Esophagus muscularis mucosa (tissue), 4 donors: ENCODE measurements around the gene TAPT1. TPM values are rescaled to one million over a fixed set of nuclear protein-coding genes. Genes with fewer than 3 reads are reported as not detected.

Experiments
- DNase-seq: peaks from one replicate; pipeline ENCODE4 v3.0.0-alpha.2; 2017; ENCODE audit errors: extremely low spot score
- H3K27ac ChIP-seq, 4 donors: fragments of 200-600 bp; sonication (generic); replicated peaks in 1 of 4; 1 replicate in 3 of 4; 2 replicates in 1 of 4; pipeline ENCODE4 v1.5.1; 2016 to 2019; ENCODE audit warnings: mild to moderate bottlenecking in 1 of 4
- H3K27me3 ChIP-seq, 4 donors: fragments of 200-600 bp; sonication (generic); one replicate each; pipeline versions ENCODE4 v1.5.1 to v1.6.0; 2016 to 2019
- H3K36me3 ChIP-seq, 4 donors: fragments of 200-600 bp; sonication (generic); one replicate each; pipeline ENCODE4 v1.5.1; 2016 to 2019
- H3K4me1 ChIP-seq, 4 donors: fragments of 200-600 bp; sonication (generic); one replicate each; pipeline ENCODE4 v1.5.1; 2016 to 2019
- H3K4me3 ChIP-seq, 4 donors: fragments of 200-600 bp; sonication (generic); 1 replicate in 2 of 4; 2 replicates in 2 of 4; pipeline ENCODE4 v1.5.1; 2016 to 2019; ENCODE audit warnings: mild to moderate bottlenecking in 4 of 4, moderate library complexity in 1 of 4
- H3K9me3 ChIP-seq, 4 donors: fragments of 200-600 bp; sonication (generic); 1 replicate in 3 of 4; 2 replicates in 1 of 4; pipeline ENCODE4 v1.5.1; 2016 to 2019
- EP300 ChIP-seq: sonication (generic); formaldehyde crosslinking; IDR thresholded peaks from one replicate; pipeline ENCODE4 v1.6.1; 2017; ENCODE audit warnings: antibody characterized with exemption
- POLR2A ChIP-seq: fragments of 450-650 bp; IDR thresholded peaks from one replicate; pipeline ENCODE4 v1.6.1; 2017; ENCODE audit warnings: antibody characterized with exemption, moderate library complexity, mild to moderate bottlenecking, low read depth
- POLR2AphosphoS5 ChIP-seq, 2 donors: sonication (generic); formaldehyde crosslinking; IDR thresholded peaks; one replicate each; pipeline ENCODE4 v1.6.1; 2017; ENCODE audit warnings: antibody characterized with exemption in 2 of 2
- WGBS: methylation state at CpG from one replicate; pipeline ENCODE4 v1.1.5; 2018; 5-methylcytosine and 5-hydroxymethylcytosine counted together
- intact Hi-C: fragments of 100-400 bp; cut with DNase I; formaldehyde crosslinking; loops from one replicate; pipeline ENCODE4 v1.15.1; 2023
- total RNA-seq, 4 donors: library from RNA; depleted of rRNA; stranded (reverse); fragments of >200 nt; gene quantifications; one replicate each; pipeline versions ENCODE4 v1.1.0 to v1.2.1, GENCODE V29; 2016
- TF ChIP-seq, protein P1 (sequence below), 3 experiments: fragments of 200-600 bp in 2 of 3; fragments of 450-650 bp in 1 of 3; sonication (generic) in 2 of 3; IDR thresholded peaks; one replicate each; pipeline ENCODE4 v1.5.1; 2017 to 2019; ENCODE audit warnings: antibody characterized with exemption in 3 of 3, mild to moderate bottlenecking in 2 of 3, moderate library complexity in 1 of 3

TAPT1 gene
- total RNA-seq, 4 donors from 2014 or later: 18.1 to 27.4 (median 21.6) TPM

DNA sequence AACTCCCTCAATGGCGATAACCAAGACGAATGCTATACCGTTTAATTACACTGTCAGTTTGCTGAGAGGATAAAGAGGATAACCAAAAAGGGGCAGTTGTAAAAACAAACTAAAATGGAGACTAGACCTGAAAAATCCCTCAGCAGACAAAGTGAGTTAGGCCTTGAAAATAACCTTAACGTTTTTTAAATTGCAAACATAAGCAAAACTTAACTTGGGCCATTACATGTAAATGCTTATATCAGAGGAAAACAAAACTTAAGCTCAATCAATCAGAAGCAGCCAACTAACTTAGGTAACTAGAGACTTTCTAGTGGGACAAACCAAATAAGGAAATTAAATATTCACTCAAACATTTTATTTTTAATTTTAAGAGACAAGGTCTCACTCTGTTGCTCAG, 17.0 kb upstream of the TAPT1 start:
- Histone ChIP-seq H3K4me3 (no peak overlapping the region), H3K36me3 (peaks cover 0 to 12% (median 0%) of the 10 kb centered on the region in 4 donors), H3K4me1 (no peaks in the 10 kb centered on the region), H3K9me3 (no peaks in the 10 kb centered on the region), H3K27me3 (no peaks in the 10 kb centered on the region), H3K27ac (no peak overlapping the region)
- no peak for TF ChIP-seq POLR2AphosphoS5 (IDR thresholded peaks at IDR 0.05)
- WGBS: 84% methylated on average over 4 of the region's 4 CpGs
- intact Hi-C loops: no loop called here
- no peak for DNase-seq

DNA sequence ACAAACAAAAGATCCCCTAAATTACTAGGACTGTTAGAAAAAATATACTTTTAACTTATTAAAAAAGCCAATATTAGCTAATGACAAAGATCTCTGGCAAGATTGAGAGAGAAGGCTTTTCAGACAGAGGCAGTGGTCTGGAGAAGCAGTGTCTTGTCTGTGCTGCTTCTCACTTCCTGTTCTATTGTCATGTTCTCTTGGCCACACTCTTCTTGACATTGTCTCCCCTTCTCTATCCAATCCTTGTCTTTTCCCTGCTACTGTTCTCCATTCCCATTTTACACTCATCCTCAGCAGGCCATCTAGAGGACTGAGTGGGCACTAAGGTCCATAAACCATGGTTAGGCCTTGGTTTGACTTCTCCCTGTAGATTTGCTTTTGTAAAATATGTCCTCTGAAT, 14.0 kb upstream of the TAPT1 start:
- H3K4me1 ChIP-seq: no peaks in the 10 kb centered on the region
- peaks cover 0 to 8% (median 0%) of the 10 kb centered on the region in 4 donors for H3K36me3 ChIP-seq
- intact Hi-C loops: no loop called here
- no peak for DNase-seq
- no peaks in the 10 kb centered on the region for H3K9me3 ChIP-seq
- H3K4me3 ChIP-seq: no peak overlapping the region
- no peaks in the 10 kb centered on the region for H3K27me3 ChIP-seq
- H3K27ac ChIP-seq: no peak overlapping the region
- TF ChIP-seq EP300: no peak
- no peak for TF ChIP-seq POLR2A
- no peak for TF ChIP-seq POLR2AphosphoS5 (IDR thresholded peaks at IDR 0.05)
- TF ChIP-seq, protein P1, sequence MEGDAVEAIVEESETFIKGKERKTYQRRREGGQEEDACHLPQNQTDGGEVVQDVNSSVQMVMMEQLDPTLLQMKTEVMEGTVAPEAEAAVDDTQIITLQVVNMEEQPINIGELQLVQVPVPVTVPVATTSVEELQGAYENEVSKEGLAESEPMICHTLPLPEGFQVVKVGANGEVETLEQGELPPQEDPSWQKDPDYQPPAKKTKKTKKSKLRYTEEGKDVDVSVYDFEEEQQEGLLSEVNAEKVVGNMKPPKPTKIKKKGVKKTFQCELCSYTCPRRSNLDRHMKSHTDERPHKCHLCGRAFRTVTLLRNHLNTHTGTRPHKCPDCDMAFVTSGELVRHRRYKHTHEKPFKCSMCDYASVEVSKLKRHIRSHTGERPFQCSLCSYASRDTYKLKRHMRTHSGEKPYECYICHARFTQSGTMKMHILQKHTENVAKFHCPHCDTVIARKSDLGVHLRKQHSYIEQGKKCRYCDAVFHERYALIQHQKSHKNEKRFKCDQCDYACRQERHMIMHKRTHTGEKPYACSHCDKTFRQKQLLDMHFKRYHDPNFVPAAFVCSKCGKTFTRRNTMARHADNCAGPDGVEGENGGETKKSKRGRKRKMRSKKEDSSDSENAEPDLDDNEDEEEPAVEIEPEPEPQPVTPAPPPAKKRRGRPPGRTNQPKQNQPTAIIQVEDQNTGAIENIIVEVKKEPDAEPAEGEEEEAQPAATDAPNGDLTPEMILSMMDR (IDR thresholded peaks at IDR 0.05): no peak

DNA sequence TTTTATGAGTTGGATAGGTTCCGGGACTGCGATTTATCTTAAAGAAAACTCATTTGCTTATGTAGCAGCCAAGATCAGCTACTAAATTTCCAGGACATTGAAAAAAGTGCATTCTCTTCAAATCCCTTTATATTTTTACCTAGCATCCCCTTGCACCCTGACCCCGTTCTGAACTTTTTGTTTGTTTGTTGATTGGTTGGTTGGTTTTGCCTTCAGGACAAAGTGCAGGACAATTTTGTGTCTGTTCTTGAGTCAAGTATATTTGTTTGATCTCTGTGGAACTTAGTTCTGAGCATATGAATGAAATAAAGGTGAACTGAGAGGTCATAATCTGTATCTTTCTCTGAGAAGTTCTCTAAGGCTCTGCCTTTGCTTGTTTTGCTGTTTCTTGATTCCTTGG, 12.8 kb upstream of the TAPT1 start:
- intact Hi-C loops: no loop called here

DNA sequence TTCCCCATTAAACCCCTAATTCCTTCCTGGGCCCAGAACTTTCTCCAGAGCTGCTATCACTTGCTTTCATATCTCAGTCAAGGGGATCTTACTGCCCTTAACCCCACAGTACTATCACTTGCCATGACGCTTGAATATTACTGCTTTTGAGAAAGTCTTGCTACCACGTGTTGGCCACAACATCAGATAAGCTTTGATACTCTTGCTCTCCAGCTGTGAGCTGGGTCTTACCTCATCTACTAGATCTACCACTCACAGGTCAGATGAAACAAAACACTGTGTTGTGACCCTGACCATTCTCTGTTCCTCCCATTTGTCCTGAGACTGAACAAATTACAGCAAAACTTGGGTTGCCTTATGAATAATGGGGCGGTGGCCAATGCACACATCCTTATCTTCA, 12.1 kb upstream of the TAPT1 start:
- intact Hi-C loops: no loop called here
- no peak overlapping the region for H3K4me3 ChIP-seq
- peaks cover 0 to 5% (median 0%) of the 10 kb centered on the region in 4 donors for H3K36me3 ChIP-seq
- no peak for DNase-seq
- no peak overlapping the region for H3K27ac ChIP-seq
- no peaks in the 10 kb centered on the region for H3K27me3 ChIP-seq
- no peaks in the 10 kb centered on the region for H3K4me1 ChIP-seq
- TF ChIP-seq POLR2AphosphoS5 (IDR thresholded peaks at IDR 0.05) (no peak), POLR2A (no peak), EP300 (no peak)
- TF ChIP-seq, protein P1 (IDR thresholded peaks at IDR 0.05): no peak
- no peaks in the 10 kb centered on the region for H3K9me3 ChIP-seq
- 81% methylated on average over 3 of the region's 3 CpGs for WGBS

More for the DNA sequence above, 12.8 kb upstream of the TAPT1 start:
- Histone ChIP-seq H3K27ac (no peak overlapping the region), H3K27me3 (no peaks in the 10 kb centered on the region), H3K9me3 (no peaks in the 10 kb centered on the region), H3K4me1 (no peaks in the 10 kb centered on the region), H3K4me3 (no peak overlapping the region), H3K36me3 (peaks cover 0 to 8% (median 0%) of the 10 kb centered on the region in 4 donors)
- 99% methylated on average over 3 of the region's 3 CpGs for WGBS
- no peak for DNase-seq
- TF ChIP-seq POLR2AphosphoS5 (IDR thresholded peaks at IDR 0.05): no peak
- TF ChIP-seq, protein P1 (IDR thresholded peaks at IDR 0.05): no peak
- no peak for TF ChIP-seq POLR2A

DNA sequence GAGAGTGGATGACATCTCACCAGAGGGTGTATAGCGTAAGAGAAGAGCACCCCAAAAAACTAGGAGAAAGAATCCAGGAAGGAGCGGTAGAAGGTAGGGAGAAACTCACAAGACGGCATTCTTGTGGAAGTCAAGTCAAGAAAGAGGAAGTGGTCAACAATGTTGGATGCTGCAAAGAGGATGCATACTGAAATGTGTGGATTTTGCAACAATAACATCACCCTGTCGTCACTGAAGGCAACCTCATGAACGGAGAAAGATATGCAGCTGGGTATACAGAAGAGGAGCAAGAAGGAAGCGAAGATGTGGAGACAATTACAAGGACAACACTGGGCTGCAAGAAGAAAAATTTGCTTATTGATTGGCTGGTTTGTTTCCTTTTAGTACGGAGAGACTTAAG, 11.4 kb upstream of the TAPT1 start:
- no peak overlapping the region for H3K27ac ChIP-seq
- no peak overlapping the region for H3K4me3 ChIP-seq
- TF ChIP-seq POLR2A (no peak), POLR2AphosphoS5 (IDR thresholded peaks at IDR 0.05) (no peak), EP300 (no peak)
- TF ChIP-seq, protein P1 (IDR thresholded peaks at IDR 0.05): no peak
- H3K36me3 ChIP-seq: no peaks in the 10 kb centered on the region
- intact Hi-C loops: no loop called here
- DNase-seq: no peak
- H3K27me3 ChIP-seq: no peaks in the 10 kb centered on the region
- 88% methylated on average over 7 of the region's 7 CpGs for WGBS
- peaks cover 0 to 1% (median under 1%) of the 10 kb centered on the region in 4 donors for H3K4me1 ChIP-seq
- H3K9me3 ChIP-seq: no peaks in the 10 kb centered on the region
